ENCODE results near the gene VRK2.
A peak's percentile ranks its signal among the peaks of the same experiment; 100 is the strongest.

VRK2 gene

DNA sequence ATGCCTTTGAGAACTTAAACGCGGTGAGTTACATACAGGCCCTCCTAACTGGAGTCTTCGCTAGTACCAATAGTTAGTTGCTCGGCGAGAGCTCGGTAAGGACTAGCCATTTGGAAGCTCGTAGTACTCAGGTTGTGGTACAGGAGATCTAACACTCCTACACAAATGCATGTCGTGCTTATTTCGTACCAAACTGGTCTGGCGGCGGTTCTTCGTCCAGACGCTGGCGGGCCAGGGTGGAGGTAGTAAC lies 346 bp upstream of the VRK2 start:
- Histone ChIP-seq H3K4ac (ENCODE audit: low read length) (no peak overlapping the region), H3K4me3 (ENCODE audit: low read length in 2 of 2) (peak overlapping the region; percentile 27 to 79), H3K9me3 (replicated peaks in 1 of 2; ENCODE audit: control insufficient read depth in 2 of 2, insufficient read depth in 1 of 2, low read depth in 1 of 2, low read length in 2 of 2) (no peaks in the 10 kb centered on the region), H3K4me2 (ENCODE audit: insufficient read depth, low read length, poor library complexity, severe bottlenecking) (peak overlapping the region; percentile 64), H2BK5ac (ENCODE audit: low read length) (no peak overlapping the region), H4K91ac (ENCODE audit: low read depth, low read length, poor library complexity) (no peak overlapping the region), H3K27ac (replicated peaks; ENCODE audit: low read length) (peak overlapping the region; percentile 77), H2AFZ (ENCODE audit: low read length) (peak overlapping the region; percentile 54), H3K4me1 (ENCODE audit: control insufficient read depth in 2 of 2, insufficient read depth in 1 of 2, low read depth in 1 of 2, low read length in 2 of 2) (peaks cover 0 to 6% of the 10 kb centered on the region in 2 donors), H3K14ac (ENCODE audit: low read length) (no peak overlapping the region), H3K9ac (ENCODE audit: low read depth, low read length, poor library complexity) (peak overlapping the region; percentile 79), H2BK12ac (ENCODE audit: low read length) (peak overlapping the region; percentile 4), H3K79me1 (ENCODE audit: low read depth, low read length) (no peaks in the 10 kb centered on the region), H3K27me3 (ENCODE audit: control insufficient read depth in 3 of 3, insufficient read depth in 3 of 3, low read depth in 1 of 3, low read length in 3 of 3) (no peaks in the 10 kb centered on the region), H2AK5ac (ENCODE audit: low read depth, low read length) (no peak overlapping the region), H3K18ac (ENCODE audit: low read length) (peak overlapping the region; percentile 93), H2BK120ac (ENCODE audit: low read depth, low read length) (peak overlapping the region; percentile 91), H3K23ac (ENCODE audit: low read depth, low read length, poor library complexity) (peak overlapping the region; percentile 94), H4K8ac (ENCODE audit: low read depth, low read length) (peak overlapping the region; percentile 99), H2BK15ac (ENCODE audit: low read length) (no peak overlapping the region), H3K36me3 (replicated peaks in 1 of 2; ENCODE audit: control insufficient read depth in 2 of 2, insufficient read depth in 2 of 2, low read length in 2 of 2) (no peaks in the 10 kb centered on the region)
- no peak for DNase-seq (ENCODE audit: low spot score)
- no CpG with 5 or more reads among the region's 14 CpGs for WGBS, 2 donors (ENCODE audit: extremely low coverage in 2 of 2, insufficient read length in 2 of 2, insufficient replicate concordance in 1 of 2)

DNA sequence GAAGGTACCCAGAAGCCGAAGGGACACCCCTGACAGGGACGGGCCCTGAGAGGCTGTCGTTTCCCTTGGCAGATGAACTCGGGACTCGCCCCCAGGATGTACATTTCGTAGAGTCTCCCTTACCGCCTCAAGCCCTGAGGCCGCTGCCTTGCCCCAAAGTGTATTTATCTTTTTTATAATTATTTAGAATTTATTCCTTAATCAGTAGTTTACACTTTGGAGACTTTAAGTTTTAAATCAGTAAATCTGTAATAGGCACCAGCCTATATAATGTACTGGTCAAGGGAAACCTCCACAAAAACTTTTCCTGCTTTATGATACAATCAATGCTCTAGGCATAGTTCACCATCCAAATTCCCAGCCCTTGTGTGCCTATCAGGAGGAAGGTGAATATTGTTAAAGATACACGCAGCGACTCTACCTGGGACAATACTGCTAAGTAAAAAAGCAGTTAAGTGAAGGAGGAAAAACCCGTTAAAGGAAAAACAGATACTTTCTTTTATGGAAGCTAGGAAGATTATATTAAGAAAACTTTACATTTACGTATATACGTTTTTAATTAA lies 848 bp downstream of the VRK2 start:
- Histone ChIP-seq H2AFZ (ENCODE audit: low read length) (no peak overlapping the region), H3K4me2 (ENCODE audit: insufficient read depth, low read length, poor library complexity, severe bottlenecking) (peak overlapping the region; percentile 64), H2BK15ac (ENCODE audit: low read length) (peak overlapping the region; percentile 62), H3K4ac (ENCODE audit: low read length) (no peak overlapping the region), H4K91ac (ENCODE audit: low read depth, low read length, poor library complexity) (no peak overlapping the region), H3K79me1 (ENCODE audit: low read depth, low read length) (no peaks in the 10 kb centered on the region), H4K8ac (ENCODE audit: low read depth, low read length) (no peak overlapping the region), H2BK12ac (ENCODE audit: low read length) (no peak overlapping the region), H3K4me1 (ENCODE audit: control insufficient read depth in 2 of 2, insufficient read depth in 1 of 2, low read depth in 1 of 2, low read length in 2 of 2) (peaks cover 0 to 6% of the 10 kb centered on the region in 2 donors), H2BK120ac (ENCODE audit: low read depth, low read length) (no peak overlapping the region), H3K27ac (replicated peaks; ENCODE audit: low read length) (peak overlapping the region; percentile 77), H3K36me3 (replicated peaks in 1 of 2; ENCODE audit: control insufficient read depth in 2 of 2, insufficient read depth in 2 of 2, low read length in 2 of 2) (no peaks in the 10 kb centered on the region), H3K23ac (ENCODE audit: low read depth, low read length, poor library complexity) (peak overlapping the region; percentile 94), H3K27me3 (ENCODE audit: control insufficient read depth in 3 of 3, insufficient read depth in 3 of 3, low read depth in 1 of 3, low read length in 3 of 3) (no peaks in the 10 kb centered on the region), H3K14ac (ENCODE audit: low read length) (no peak overlapping the region), H3K9ac (ENCODE audit: low read depth, low read length, poor library complexity) (peak overlapping the region; percentile 9), H2AK5ac (ENCODE audit: low read depth, low read length) (no peak overlapping the region), H3K9me3 (replicated peaks in 1 of 2; ENCODE audit: control insufficient read depth in 2 of 2, insufficient read depth in 1 of 2, low read depth in 1 of 2, low read length in 2 of 2) (no peaks in the 10 kb centered on the region), H3K4me3 (ENCODE audit: low read length in 2 of 2) (peak overlapping the region in 1 of 2 donors; percentile 79), H2BK5ac (ENCODE audit: low read length) (no peak overlapping the region), H3K18ac (ENCODE audit: low read length) (peak overlapping the region; percentile 93)
- WGBS, 2 donors (ENCODE audit: extremely low coverage in 2 of 2, insufficient read length in 2 of 2, insufficient replicate concordance in 1 of 2), result no CpG with 5 or more reads among the region's 13 CpGs
- DNase-seq (ENCODE audit: low spot score), result no peak

- Histone ChIP-seq H2BK12ac (ENCODE audit: low read length) (no peak overlapping the region), H3K14ac (ENCODE audit: low read length) (no peak overlapping the region), H3K9ac (ENCODE audit: low read depth, low read length, poor library complexity) (no peak overlapping the region), H3K4me3 (ENCODE audit: low read length in 2 of 2) (no peak overlapping the region), H3K4me1 (ENCODE audit: control insufficient read depth in 2 of 2, insufficient read depth in 1 of 2, low read depth in 1 of 2, low read length in 2 of 2) (peaks cover 0 to 6% of the 10 kb centered on the region in 2 donors), H3K27me3 (ENCODE audit: control insufficient read depth in 3 of 3, insufficient read depth in 3 of 3, low read depth in 1 of 3, low read length in 3 of 3) (no peaks in the 10 kb centered on the region), H2BK120ac (ENCODE audit: low read depth, low read length) (no peak overlapping the region), H3K23ac (ENCODE audit: low read depth, low read length, poor library complexity) (no peak overlapping the region), H2AK5ac (ENCODE audit: low read depth, low read length) (no peak overlapping the region), H2AFZ (ENCODE audit: low read length) (no peak overlapping the region), H3K9me3 (replicated peaks in 1 of 2; ENCODE audit: control insufficient read depth in 2 of 2, insufficient read depth in 1 of 2, low read depth in 1 of 2, low read length in 2 of 2) (no peaks in the 10 kb centered on the region), H3K36me3 (replicated peaks in 1 of 2; ENCODE audit: control insufficient read depth in 2 of 2, insufficient read depth in 2 of 2, low read length in 2 of 2) (no peaks in the 10 kb centered on the region), H4K91ac (ENCODE audit: low read depth, low read length, poor library complexity) (no peak overlapping the region), H3K18ac (ENCODE audit: low read length) (no peak overlapping the region), H4K8ac (ENCODE audit: low read depth, low read length) (no peak overlapping the region), H3K27ac (replicated peaks; ENCODE audit: low read length) (no peak overlapping the region), H3K4me2 (ENCODE audit: insufficient read depth, low read length, poor library complexity, severe bottlenecking) (no peak overlapping the region), H3K79me1 (ENCODE audit: low read depth, low read length) (no peaks in the 10 kb centered on the region), H2BK15ac (ENCODE audit: low read length) (no peak overlapping the region), H3K4ac (ENCODE audit: low read length) (no peak overlapping the region), H2BK5ac (ENCODE audit: low read length) (no peak overlapping the region)
- no CpG with 5 or more reads among the region's 3 CpGs for WGBS, 2 donors (ENCODE audit: extremely low coverage in 2 of 2, insufficient read length in 2 of 2, insufficient replicate concordance in 1 of 2)
- DNase-seq (ENCODE audit: low spot score), result no peak
These were observed 1.4 kb downstream of the VRK2 start for GRCh38 chr2:58047961-58048360.

- H3K27ac ChIP-seq (replicated peaks; ENCODE audit: low read length), result no peak overlapping the region
- H3K9me3 ChIP-seq (replicated peaks in 1 of 2; ENCODE audit: control insufficient read depth in 2 of 2, insufficient read depth in 1 of 2, low read depth in 1 of 2, low read length in 2 of 2), result no peaks in the 10 kb centered on the region
- DNase-seq (ENCODE audit: low spot score), result no peak
- no peak overlapping the region for H3K14ac ChIP-seq (ENCODE audit: low read length)
- no peak overlapping the region for H3K23ac ChIP-seq (ENCODE audit: low read depth, low read length, poor library complexity)
- no peak overlapping the region for H4K91ac ChIP-seq (ENCODE audit: low read depth, low read length, poor library complexity)
- no peak overlapping the region for H3K4me3 ChIP-seq (ENCODE audit: low read length in 2 of 2)
- H2BK12ac ChIP-seq (ENCODE audit: low read length), result no peak overlapping the region
- H3K4ac ChIP-seq (ENCODE audit: low read length), result no peak overlapping the region
- WGBS, 2 donors (ENCODE audit: extremely low coverage in 2 of 2, insufficient read length in 2 of 2, insufficient replicate concordance in 1 of 2), result no CpG with 5 or more reads among the region's 3 CpGs
- H3K4me2 ChIP-seq (ENCODE audit: insufficient read depth, low read length, poor library complexity, severe bottlenecking), result no peak overlapping the region
- H2BK5ac ChIP-seq (ENCODE audit: low read length), result no peak overlapping the region
- no peak overlapping the region for H2AK5ac ChIP-seq (ENCODE audit: low read depth, low read length)
- no peak overlapping the region for H2BK120ac ChIP-seq (ENCODE audit: low read depth, low read length)
- H3K36me3 ChIP-seq (replicated peaks in 1 of 2; ENCODE audit: control insufficient read depth in 2 of 2, insufficient read depth in 2 of 2, low read length in 2 of 2), result no peaks in the 10 kb centered on the region
- no peak overlapping the region for H4K8ac ChIP-seq (ENCODE audit: low read depth, low read length)
- no peak overlapping the region for H2AFZ ChIP-seq (ENCODE audit: low read length)
- no peak overlapping the region for H3K9ac ChIP-seq (ENCODE audit: low read depth, low read length, poor library complexity)
- peaks cover 0 to 3% (median 0%) of the 10 kb centered on the region in 3 experiments for H3K27me3 ChIP-seq (ENCODE audit: control insufficient read depth in 3 of 3, insufficient read depth in 3 of 3, low read depth in 1 of 3, low read length in 3 of 3)
- H3K18ac ChIP-seq (ENCODE audit: low read length), result no peak overlapping the region
- no peaks in the 10 kb centered on the region for H3K79me1 ChIP-seq (ENCODE audit: low read depth, low read length)
- no peak overlapping the region for H2BK15ac ChIP-seq (ENCODE audit: low read length)
- H3K4me1 ChIP-seq (ENCODE audit: control insufficient read depth in 2 of 2, insufficient read depth in 1 of 2, low read depth in 1 of 2, low read length in 2 of 2), result no peaks in the 10 kb centered on the region
These were observed 4.8 kb downstream of the VRK2 start for GRCh38 chr2:58051445-58051844.

Measured in neuronal stem cell (in vitro differentiated cells).